HG02973 (cell line): ENCODE results near the gene NPDC1.

Experiments used
- ATAC-seq: cut with Tn5 transposase; IDR thresholded peaks from one replicate; pipeline ENCODE4 v1.9.1; 2021; ENCODE audit warnings: moderate library complexity; ENCODE audit not compliant: unreplicated experiment

NPDC1 gene

GRCh38 chr9:136996361-136997292 is 49.4 kb downstream of the NPDC1 start, which contains the start of gene CLIC3:
TSS of gene CLIC3 (minus strand) at chr9:136996568. CDS start at chr9:136996543, 25 bp downstream.
- ATAC-seq = no peak

DNA sequence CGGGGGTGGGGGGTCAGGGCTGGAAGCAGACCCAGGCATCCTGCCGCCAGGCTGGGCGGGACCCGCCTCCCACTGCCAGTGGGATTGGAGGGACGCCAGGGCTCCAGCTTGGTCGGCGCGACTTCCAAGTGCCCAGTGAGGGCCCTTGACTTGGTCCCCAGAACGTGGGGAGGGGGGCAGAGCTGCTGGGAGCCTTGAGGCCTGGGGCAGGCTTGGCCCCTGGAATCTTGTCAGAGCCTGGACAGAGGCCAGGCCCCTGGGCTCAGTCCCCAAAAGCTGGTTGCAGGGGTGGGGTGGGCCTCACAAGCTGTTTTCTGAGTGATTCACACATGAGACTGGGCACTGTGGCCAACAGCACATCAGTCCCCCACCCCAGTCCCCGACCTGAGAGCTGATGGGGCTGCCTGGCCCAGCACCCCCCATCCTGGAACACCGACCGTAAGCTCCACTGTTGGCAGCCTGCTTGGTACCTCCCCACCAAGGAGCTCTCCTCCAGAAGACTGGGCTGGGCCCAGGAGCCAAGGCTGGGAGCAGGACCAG is 50.1 kb downstream of the NPDC1 start:
- no peak for ATAC-seq

- ATAC-seq = no peak
Observed at GRCh38 chr9:136995362-136995761, 50.6 kb downstream of the NPDC1 start.

DNA sequence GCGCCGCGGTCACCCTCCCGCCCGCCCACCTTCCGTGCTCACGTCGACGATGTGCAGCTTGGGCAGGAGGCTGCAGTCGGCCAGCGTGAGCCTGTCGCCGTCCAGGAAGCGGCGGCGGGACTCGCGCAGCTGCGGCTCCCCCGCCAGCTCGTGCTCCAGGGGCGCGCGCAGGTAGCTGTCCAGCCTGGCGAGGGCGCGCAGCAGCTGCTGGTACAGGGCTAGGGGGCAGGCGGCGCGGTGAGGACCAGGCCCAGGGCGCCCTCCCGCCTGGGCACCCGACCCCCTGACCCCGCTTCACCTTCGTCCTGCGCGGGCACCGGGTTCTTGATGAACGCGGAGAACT is 51.1 kb downstream of the NPDC1 start:
- no peak for ATAC-seq

- ATAC-seq = no peak
Observed at GRCh38 chr9:136994180-136994887, 51.6 kb downstream of the NPDC1 start.

- ATAC-seq = no peak
Observed at GRCh38 chr9:136992819-136993369, 53.1 kb downstream of the NPDC1 start.

GRCh38 chr9:136991993-136992818 is 53.8 kb downstream of the NPDC1 start, which contains the start of gene PAXX:
TSS of gene PAXX (plus strand) at chr9:136992422. CDS start at chr9:136992444, 22 bp downstream.
- peak; percentile 81 for ATAC-seq

DNA sequence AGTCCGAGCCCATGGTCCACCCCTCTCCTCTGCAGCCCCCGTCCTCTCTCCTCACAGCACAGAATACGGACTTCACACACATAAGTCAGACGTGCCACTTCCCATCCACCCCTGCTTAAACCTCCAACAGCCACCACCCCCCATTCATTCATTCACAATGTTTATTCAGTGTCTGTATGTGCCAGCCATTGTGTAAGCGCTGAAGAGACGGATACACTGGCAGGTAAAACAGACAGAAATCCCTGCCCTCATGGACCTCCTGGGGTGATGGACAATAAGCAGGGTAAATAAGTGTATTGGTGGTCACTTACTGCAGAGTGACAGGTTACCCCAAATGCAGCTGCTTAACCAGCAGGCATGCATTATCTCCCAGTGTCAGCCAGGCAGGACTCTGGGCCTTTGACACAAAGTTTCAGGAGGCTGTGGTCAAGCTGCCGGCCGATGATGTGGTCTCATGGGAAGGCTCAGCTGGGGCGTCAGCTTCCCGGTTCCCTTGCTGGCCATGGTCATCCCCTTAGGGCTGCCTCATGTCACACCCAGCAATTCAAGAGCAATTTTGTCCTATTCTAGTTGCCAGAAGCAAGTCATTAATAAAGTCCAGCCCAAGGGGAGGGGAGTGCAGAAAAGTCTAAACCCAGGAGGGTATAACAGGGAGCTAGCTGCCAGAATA is 55.6 kb downstream of the NPDC1 start:
- no peak for ATAC-seq
